Thoracic aorta (tissue), 2 donors: ENCODE data around the gene KLHDC3. TPM values are rescaled to one million over a fixed set of nuclear protein-coding genes. Genes with fewer than 3 reads are reported as not detected.
"Not testable (repeated sequence)": the region's sequence is repeated elsewhere in the genome, so short reads cannot be mapped to it uniquely, and the experiment has no call there.

Experiments used
- ATAC-seq: fragments of 150-250 bp; one replicate; pipeline ENCODE4 v1.8.0; 2017; ENCODE audit warnings: low read depth; ENCODE audit not compliant: insufficient number of reproducible peaks, low FRiP score
- DNase-seq: peaks from one replicate; pipeline ENCODE4 v3.0.0-alpha.2; 2020; ENCODE audit warnings: low spot score
- H3K27ac ChIP-seq, 2 donors: fragments of 200-600 bp; sonication (generic); 1 replicate in 1 of 2; 2 replicates in 1 of 2; pipeline ENCODE4 v1.5.1; 2016; ENCODE audit warnings: mild to moderate bottlenecking in 2 of 2, moderate library complexity in 2 of 2
- H3K27me3 ChIP-seq: fragments of 200-600 bp; sonication (generic); replicated peaks from 2 replicates; pipeline ENCODE4 v1.6.0; 2016; ENCODE audit warnings: mild to moderate bottlenecking; ENCODE audit not compliant: insufficient read depth
- H3K36me3 ChIP-seq: fragments of 200-600 bp; sonication (generic); one replicate; pipeline ENCODE4 v1.5.1; 2016
- H3K4me1 ChIP-seq, 2 donors: fragments of 200-600 bp; sonication (generic); 1 replicate in 1 of 2; 2 replicates in 1 of 2; pipeline versions ENCODE4 v1.5.1 to v1.6.0; 2016; ENCODE audit warnings: low read depth in 2 of 2, mild to moderate bottlenecking in 1 of 2; ENCODE audit not compliant: control insufficient read depth in 1 of 2
- H3K4me3 ChIP-seq: fragments of 200-600 bp; sonication (generic); 2 replicates; pipeline ENCODE4 v1.5.1; 2016; ENCODE audit warnings: mild to moderate bottlenecking
- H3K9me3 ChIP-seq: fragments of 200-600 bp; sonication (generic); 2 replicates; pipeline ENCODE4 v1.5.1; 2016
- total RNA-seq, 2 donors: library from RNA; depleted of rRNA; stranded (reverse); fragments of >200 nt; gene quantifications; one replicate each; pipeline versions ENCODE4 v1.1.0 to v1.2.3, GENCODE V29; 2016
- TF ChIP-seq, protein P1 (sequence below): fragments of 200-600 bp; sonication (generic); IDR thresholded peaks from one replicate; pipeline ENCODE4 v1.5.1; 2019; ENCODE audit warnings: antibody characterized with exemption

The KLHDC3 gene
- total RNA-seq, 2 donors from 2014 or later, result 87.3 to 105 TPM

DNA sequence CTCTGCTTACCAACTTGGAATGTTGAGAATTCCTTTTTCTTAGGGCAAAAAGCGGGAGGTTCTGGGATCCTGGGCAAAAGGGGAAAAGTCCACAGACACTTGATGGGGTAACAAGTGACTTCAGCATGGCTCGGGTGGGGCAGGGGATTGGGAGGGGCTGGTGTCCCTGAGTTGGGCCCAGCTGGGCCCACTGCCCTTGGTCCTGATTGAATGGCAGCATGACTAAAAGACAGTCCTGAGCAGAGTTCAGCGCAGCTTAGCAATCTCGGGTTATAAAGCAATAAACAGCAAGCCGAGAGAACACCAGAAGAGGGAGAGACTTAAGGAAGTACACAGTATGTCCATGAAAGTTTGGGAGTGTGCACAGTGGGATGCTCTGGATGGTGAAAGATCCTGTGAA, 24.1 kb upstream of the KLHDC3 start:
- Histone ChIP-seq H3K9me3 (no peaks in the 10 kb centered on the region), H3K4me3 (no peak overlapping the region), H3K36me3 (peaks cover 16% of the 10 kb centered on the region), H3K4me1 (peaks cover 30 to 40% of the 10 kb centered on the region in 2 donors), H3K27me3 (no peaks in the 10 kb centered on the region), H3K27ac (no peak overlapping the region)
- no peak for DNase-seq
- ATAC-seq, result no peak
- TF ChIP-seq, protein P1, sequence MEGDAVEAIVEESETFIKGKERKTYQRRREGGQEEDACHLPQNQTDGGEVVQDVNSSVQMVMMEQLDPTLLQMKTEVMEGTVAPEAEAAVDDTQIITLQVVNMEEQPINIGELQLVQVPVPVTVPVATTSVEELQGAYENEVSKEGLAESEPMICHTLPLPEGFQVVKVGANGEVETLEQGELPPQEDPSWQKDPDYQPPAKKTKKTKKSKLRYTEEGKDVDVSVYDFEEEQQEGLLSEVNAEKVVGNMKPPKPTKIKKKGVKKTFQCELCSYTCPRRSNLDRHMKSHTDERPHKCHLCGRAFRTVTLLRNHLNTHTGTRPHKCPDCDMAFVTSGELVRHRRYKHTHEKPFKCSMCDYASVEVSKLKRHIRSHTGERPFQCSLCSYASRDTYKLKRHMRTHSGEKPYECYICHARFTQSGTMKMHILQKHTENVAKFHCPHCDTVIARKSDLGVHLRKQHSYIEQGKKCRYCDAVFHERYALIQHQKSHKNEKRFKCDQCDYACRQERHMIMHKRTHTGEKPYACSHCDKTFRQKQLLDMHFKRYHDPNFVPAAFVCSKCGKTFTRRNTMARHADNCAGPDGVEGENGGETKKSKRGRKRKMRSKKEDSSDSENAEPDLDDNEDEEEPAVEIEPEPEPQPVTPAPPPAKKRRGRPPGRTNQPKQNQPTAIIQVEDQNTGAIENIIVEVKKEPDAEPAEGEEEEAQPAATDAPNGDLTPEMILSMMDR, result no peak

DNA sequence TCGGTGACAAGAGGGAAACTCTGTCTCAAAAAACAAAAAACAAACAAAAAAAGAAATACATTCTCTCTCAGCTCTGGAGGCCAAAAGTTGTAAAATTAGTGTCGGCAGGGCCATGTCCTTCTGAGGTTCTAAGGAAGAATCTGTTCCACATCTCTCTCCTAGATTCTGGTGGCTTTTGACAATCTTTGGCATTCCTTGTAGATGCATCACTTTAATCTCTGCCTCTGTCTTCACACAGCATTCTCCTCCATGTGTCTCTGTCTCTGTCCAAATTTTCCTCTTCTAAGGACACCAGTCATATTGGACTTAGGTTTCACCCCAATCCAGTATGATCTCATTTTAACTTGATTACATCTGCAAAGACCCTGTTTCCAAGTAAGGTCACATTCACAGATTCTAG, 20.6 kb upstream of the KLHDC3 start:
- TF ChIP-seq, protein P1, result no peak
- H3K27me3 ChIP-seq, result no peaks in the 10 kb centered on the region
- H3K27ac ChIP-seq, result no peak overlapping the region
- no peaks in the 10 kb centered on the region for H3K9me3 ChIP-seq
- peaks cover 3 to 6% of the 10 kb centered on the region in 2 donors for H3K4me1 ChIP-seq
- ATAC-seq (no peak), DNase-seq (no peak)
- H3K4me3 ChIP-seq, result no peak overlapping the region
- H3K36me3 ChIP-seq, result peaks cover 16% of the 10 kb centered on the region

DNA sequence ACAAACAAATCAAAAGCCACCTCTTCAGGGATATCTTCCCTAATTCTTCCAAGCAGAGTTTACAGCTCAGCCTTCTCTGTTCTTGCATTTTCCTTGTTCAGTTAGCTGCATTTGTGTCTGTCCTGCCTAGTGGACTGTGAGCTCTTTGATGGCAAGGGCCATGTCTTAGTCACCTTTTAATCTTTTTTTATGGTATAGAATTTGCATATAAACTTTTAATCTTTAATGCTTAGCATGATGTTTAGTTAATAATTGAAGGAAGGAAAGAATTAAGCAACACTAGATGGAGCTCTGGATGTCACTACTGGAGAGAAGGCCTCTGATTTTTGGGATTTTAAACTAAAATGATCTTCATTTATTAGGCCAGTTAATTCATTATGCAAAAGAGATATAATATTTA, 17.5 kb upstream of the KLHDC3 start:
- Histone ChIP-seq H3K27me3 (no peaks in the 10 kb centered on the region), H3K4me1 (no peaks in the 10 kb centered on the region), H3K36me3 (peaks cover 3% of the 10 kb centered on the region), H3K27ac (no peak overlapping the region), H3K4me3 (no peak overlapping the region), H3K9me3 (no peaks in the 10 kb centered on the region)
- DNase-seq, result no peak
- TF ChIP-seq, protein P1, result no peak
- no peak for ATAC-seq

DNA sequence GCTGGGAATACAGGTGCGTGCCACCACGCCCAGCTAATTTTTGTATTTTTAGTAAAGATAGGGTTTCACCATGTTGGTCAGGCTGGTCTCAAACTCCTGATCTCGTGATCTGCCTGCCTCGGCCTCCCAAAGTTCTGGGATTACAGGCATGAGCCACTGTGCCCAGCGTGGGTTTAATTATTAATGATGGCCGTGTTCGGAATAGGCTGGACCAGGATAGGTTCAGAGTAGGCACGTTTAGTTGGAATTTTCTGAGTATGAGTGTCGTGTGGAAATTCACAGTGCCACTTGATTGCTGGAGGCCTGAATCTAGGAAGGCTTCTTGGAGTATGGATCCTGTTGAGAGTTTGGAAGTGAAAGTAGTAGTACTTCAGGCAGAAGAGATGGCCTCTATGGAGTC, 15.8 kb upstream of the KLHDC3 start:
- H3K36me3 ChIP-seq, H3K4me1 ChIP-seq, H3K27ac ChIP-seq, ATAC-seq, H3K9me3 ChIP-seq, H3K27me3 ChIP-seq, DNase-seq, H3K4me3 ChIP-seq: not testable (repeated sequence)

DNA sequence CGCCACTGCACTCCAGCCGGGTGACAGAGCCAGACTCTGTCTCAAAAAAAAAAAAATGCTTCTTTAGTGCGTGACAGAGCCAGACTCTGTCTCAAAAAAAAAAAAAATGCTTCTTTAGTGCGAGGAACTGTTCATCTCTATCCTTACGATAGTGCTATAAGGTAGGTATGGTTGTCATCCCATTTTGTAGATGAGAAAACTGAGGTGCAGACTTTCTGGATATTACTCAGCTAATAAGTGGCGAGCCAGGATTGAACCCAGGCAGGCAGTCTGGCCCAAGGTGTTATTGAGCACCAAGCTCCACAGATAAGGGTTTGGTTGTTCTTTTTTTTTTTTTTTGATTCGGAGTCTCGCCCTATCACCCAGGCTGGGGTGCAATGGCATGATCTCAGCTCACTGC, 12.2 kb upstream of the KLHDC3 start:
- TF ChIP-seq, protein P1, result no peak
- Histone ChIP-seq H3K9me3 (no peaks in the 10 kb centered on the region), H3K4me1 (no peaks in the 10 kb centered on the region), H3K27me3 (no peaks in the 10 kb centered on the region), H3K36me3 (peaks cover 5% of the 10 kb centered on the region), H3K27ac (no peak overlapping the region), H3K4me3 (no peak overlapping the region)
- DNase-seq (no peak), ATAC-seq (no peak)

DNA sequence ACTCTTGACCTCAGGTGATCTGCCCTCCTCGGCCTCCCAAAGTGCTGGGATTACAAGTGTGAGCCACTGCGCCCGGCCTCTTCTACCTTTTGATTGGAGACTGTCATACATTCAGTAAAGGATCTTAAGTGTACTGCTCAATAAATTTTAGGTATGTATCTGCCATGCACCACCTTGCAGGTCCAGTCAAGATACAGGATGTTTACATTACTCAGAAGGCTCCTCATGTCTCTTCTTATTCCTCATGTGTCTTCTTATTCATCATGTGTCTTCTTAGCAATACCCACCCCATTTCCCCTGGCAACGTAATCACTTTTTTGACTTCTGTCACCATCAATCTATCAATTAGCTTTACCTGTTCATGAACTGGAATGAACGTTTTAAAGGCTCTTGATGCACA, 8.2 kb upstream of the KLHDC3 start:
- H3K36me3 ChIP-seq, result peaks cover 31% of the 10 kb centered on the region

More for the DNA sequence above, 8.2 kb upstream of the KLHDC3 start:
- Histone ChIP-seq H3K4me3 (no peak overlapping the region), H3K27me3 (no peaks in the 10 kb centered on the region), H3K9me3 (no peaks in the 10 kb centered on the region), H3K4me1 (no peaks in the 10 kb centered on the region), H3K27ac (no peak overlapping the region)
- no peak for ATAC-seq
- DNase-seq, result no peak
- TF ChIP-seq, protein P1, result no peak
